Common myeloid progenitor, CD34-positive (primary cell): ENCODE measurements around the gene OLFM1.

Experiments used
- CTCF ChIA-PET: fragments of 350-600 bp; sonication (Branson Sonifier 250); formaldehyde crosslinking; loops from one replicate; lab custom pipeline; 2021; ENCODE audit warnings: antibody characterized with exemption; lab: Charles Lee
- POLR2A ChIA-PET: fragments of 350-600 bp; sonication (Branson Sonifier 250); formaldehyde crosslinking; loops from one replicate; lab custom pipeline; 2021; ENCODE audit warnings: antibody characterized with exemption; lab: Charles Lee
- DNase-seq, 3 donors: peaks; one replicate each; pipeline versions ENCODE4 v3.0.0 to v3.0.0-alpha.2; 2013
- H3K27ac ChIP-seq, 2 experiments: 1 replicate in 1 of 2; 2 replicates in 1 of 2; pipeline ENCODE4 v1.7.0; 2013; ENCODE audit warnings: inconsistent platforms in 2 of 2, low read length in 2 of 2, mild to moderate bottlenecking in 2 of 2, low read depth in 1 of 2, moderate library complexity in 1 of 2; ENCODE audit not compliant: severe bottlenecking in 2 of 2, insufficient read depth in 1 of 2, poor library complexity in 1 of 2
- H3K27me3 ChIP-seq, 5 experiments: replicated peaks in 2 of 5; 1 replicate in 3 of 5; 2 replicates in 2 of 5; pipeline versions ENCODE4 v1.6.1 to v1.7.0; 2013; ENCODE audit warnings: low read length in 4 of 5, mild to moderate bottlenecking in 2 of 5, moderate library complexity in 2 of 5, inconsistent platforms in 1 of 5; ENCODE audit not compliant: insufficient read depth in 5 of 5, control insufficient read depth in 4 of 5
- H3K36me3 ChIP-seq, 4 experiments: 1 replicate in 2 of 4; 2 replicates in 2 of 4; pipeline versions ENCODE4 v1.6.1 to v1.7.0; 2013; ENCODE audit warnings: low read length in 3 of 4, control low read depth in 1 of 4, mild to moderate bottlenecking in 1 of 4; ENCODE audit not compliant: control insufficient read depth in 4 of 4, insufficient read depth in 4 of 4
- H3K4me1 ChIP-seq, 4 experiments: 1 replicate in 3 of 4; 2 replicates in 1 of 4; pipeline versions ENCODE4 v1.6.1 to v1.7.1; 2013; ENCODE audit warnings: low read length in 3 of 4, mild to moderate bottlenecking in 3 of 4, control low read depth in 1 of 4, inconsistent platforms in 1 of 4, moderate library complexity in 1 of 4; ENCODE audit not compliant: control insufficient read depth in 4 of 4, insufficient read depth in 4 of 4; ENCODE audit errors: control extremely low read depth in 1 of 4
- H3K4me3 ChIP-seq, 7 experiments: 1 replicate in 4 of 7; 2 replicates in 3 of 7; pipeline versions ENCODE4 v1.5.1 to v1.7.0; 2013; ENCODE audit warnings: mild to moderate bottlenecking in 7 of 7, low read length in 6 of 7, moderate library complexity in 6 of 7, inconsistent platforms in 2 of 7, low read depth in 2 of 7, control low read depth in 1 of 7; ENCODE audit not compliant: insufficient read depth in 4 of 7, control insufficient read depth in 1 of 7; ENCODE audit errors: extremely low read depth in 1 of 7
- H3K9me3 ChIP-seq, 5 experiments: 1 replicate in 4 of 5; 2 replicates in 1 of 5; pipeline versions ENCODE4 v1.6.1 to v1.7.1; 2013; ENCODE audit warnings: low read length in 4 of 5, mild to moderate bottlenecking in 2 of 5, inconsistent platforms in 1 of 5, low read depth in 1 of 5, moderate library complexity in 1 of 5; ENCODE audit not compliant: control insufficient read depth in 4 of 5, insufficient read depth in 2 of 5; ENCODE audit errors: control extremely low read depth in 1 of 5
- WGBS: methylation state at CpG from one replicate; pipeline ENCODE4 v1.1.5; 2013; ENCODE audit not compliant: insufficient coverage; 5-methylcytosine and 5-hydroxymethylcytosine counted together

OLFM1 gene

GRCh38 chr9:135090547-135090946 is 3.1 kb downstream of the OLFM1 start:
- ChIA-PET CTCF (no interaction called here), POLR2A (no interaction called here)
- Histone ChIP-seq H3K4me1 (peaks cover 0 to 16% (median 7%) of the 10 kb centered on the region in 4 experiments), H3K36me3 (no peaks in the 10 kb centered on the region), H3K27ac (no peak overlapping the region), H3K27me3 (peaks cover 0 to 90% (median 20%) of the 10 kb centered on the region in 5 experiments), H3K4me3 (no peak overlapping the region), H3K9me3 (no peaks in the 10 kb centered on the region)
- DNase-seq, result peak in 2 of 3 donors; percentile 13
- 67% methylated on average over 5 of the region's 5 CpGs for WGBS

- Histone ChIP-seq H3K4me1 (peaks cover 0 to 11% (median 4%) of the 10 kb centered on the region in 4 experiments), H3K4me3 (no peak overlapping the region), H3K27ac (no peak overlapping the region), H3K9me3 (no peaks in the 10 kb centered on the region), H3K27me3 (peaks cover 0 to 86% (median 14%) of the 10 kb centered on the region in 5 experiments), H3K36me3 (no peaks in the 10 kb centered on the region)
- no peak for DNase-seq
- CTCF ChIA-PET, result no interaction called here
- POLR2A ChIA-PET, result no interaction called here
- WGBS, result no CpG with 5 or more reads among the region's 1 CpG
These were observed 4.1 kb downstream of the OLFM1 start for GRCh38 chr9:135091545-135091944.

DNA sequence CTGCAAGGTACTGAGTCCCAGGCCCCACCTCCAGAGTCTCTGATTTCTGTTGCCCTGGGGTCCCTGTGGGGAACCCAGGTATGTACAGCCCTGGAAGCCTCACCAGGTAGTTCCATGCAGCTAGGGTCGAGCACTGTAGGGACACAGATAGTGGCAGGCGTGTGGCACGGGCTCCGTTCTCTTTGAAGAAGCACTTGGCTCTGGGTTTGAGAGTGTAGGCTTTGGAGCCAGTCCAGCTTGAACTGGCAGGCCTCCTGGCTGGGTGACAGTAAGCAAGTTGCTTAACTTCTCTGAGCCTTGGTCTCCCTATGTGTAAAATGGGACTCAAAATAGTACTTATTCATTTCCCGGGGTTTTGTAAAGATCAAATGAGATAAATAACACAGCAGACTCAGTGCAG is 5.6 kb downstream of the OLFM1 start:
- no peaks in the 10 kb centered on the region for H3K9me3 ChIP-seq
- peaks cover 3 to 79% (median 19%) of the 10 kb centered on the region in 5 experiments for H3K27me3 ChIP-seq
- CTCF ChIA-PET, result interaction anchor here (1.2 kb wide), 1 partner anchor 11 kb away, joined by 3 read pairs; no protein-coding TSS in a partner anchor
- WGBS, result 100% methylated on average over 1 of the region's 5 CpGs
- no peak for DNase-seq
- H3K4me1 ChIP-seq, result peaks cover 0 to under 1% (median 0%) of the 10 kb centered on the region in 4 experiments
- H3K4me3 ChIP-seq, result no peak overlapping the region
- H3K36me3 ChIP-seq, result no peaks in the 10 kb centered on the region
- H3K27ac ChIP-seq, result no peak overlapping the region
- POLR2A ChIA-PET, result no interaction called here

DNA sequence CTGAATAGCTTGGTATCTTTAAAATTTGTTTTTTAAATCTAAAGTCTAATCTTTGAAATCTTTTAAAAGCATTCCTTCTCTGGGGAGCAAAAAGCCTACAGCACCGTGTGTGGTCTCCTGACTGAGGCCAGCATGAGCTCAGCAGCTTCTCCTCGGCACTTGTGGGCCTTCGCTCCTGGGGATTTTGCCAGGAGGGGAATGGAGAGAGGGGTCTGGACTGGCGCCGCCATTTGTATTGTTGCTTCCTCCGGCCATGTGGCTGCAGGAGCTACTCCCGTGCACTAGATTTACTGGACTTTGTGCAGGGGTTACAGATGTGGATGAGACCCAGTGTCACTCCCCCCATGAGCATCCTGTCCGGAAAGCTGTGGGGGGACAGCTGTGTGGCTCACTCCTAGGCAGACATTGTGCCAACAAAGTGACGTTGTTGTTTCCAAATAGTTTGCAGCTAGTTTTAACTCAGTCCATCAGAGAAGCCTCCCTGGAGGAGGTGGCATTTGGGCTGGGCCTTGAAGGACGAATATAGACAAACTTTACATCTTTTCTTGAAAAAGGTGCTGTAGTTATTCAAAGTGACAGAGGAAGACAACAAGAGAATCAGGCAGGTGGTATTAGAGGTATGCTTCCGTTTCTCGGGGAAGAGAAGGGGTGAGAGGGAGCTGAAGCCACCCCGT is 6.6 kb downstream of the OLFM1 start:
- Histone ChIP-seq H3K4me1 (no peaks in the 10 kb centered on the region), H3K36me3 (no peaks in the 10 kb centered on the region), H3K27ac (no peak overlapping the region), H3K9me3 (no peaks in the 10 kb centered on the region), H3K27me3 (peaks cover 3 to 75% (median 19%) of the 10 kb centered on the region in 5 experiments), H3K4me3 (no peak overlapping the region)
- 75% methylated on average over 11 of the region's 13 CpGs for WGBS
- POLR2A ChIA-PET, result no interaction called here
- CTCF ChIA-PET, result interaction anchor here (1.2 to 1.3 kb wide), 3 partner anchors 12 to 30 kb away, joined by 3 to 4 read pairs (median 3); no protein-coding TSS in a partner anchor
- DNase-seq, result no peak

DNA sequence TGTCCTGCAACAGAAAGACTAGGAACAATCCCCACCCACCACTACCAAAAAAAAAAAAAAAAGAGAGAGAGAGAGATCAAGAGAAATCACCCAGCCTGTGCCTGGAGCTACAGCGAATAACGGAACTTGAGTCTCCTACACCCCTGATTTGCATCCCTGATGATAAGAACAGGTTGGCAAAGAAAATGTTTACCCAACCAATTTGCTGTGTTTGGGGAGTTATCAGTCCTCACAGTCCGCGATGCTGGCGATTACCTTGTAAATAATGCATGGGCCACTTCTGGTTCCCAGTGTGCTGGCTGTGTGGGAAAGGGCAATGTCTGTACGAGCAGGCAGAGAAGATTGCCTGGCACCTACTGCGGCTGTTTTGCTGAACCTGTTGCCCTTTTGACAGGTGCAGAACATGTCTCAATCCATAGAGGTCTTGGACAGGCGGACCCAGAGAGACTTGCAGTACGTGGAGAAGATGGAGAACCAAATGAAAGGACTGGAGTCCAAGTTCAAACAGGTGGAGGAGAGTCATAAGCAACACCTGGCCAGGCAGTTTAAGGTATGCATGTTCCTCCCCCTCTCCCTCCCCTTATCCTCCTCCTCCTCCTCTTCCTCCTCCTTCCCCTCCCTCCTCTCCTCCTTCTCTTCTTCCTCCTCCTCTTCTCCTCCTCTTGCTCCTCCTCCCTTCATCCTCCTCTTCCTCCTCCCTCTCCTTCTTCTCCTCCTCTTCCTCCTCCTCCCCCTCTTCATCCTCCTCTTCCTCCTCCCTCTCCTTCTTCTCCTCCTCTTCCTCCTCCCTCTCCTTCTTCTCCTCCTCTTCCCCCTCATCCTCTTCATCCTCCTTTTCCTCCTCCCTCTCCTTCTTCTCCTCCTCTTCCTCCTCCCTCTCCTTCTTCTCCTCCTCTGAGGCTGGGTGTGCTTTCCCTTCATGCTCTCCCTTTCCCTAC is 8.3 kb downstream of the OLFM1 start:
- WGBS, result 50% methylated on average over 9 of the region's 9 CpGs
- H3K4me1 ChIP-seq, result no peaks in the 10 kb centered on the region

DNA sequence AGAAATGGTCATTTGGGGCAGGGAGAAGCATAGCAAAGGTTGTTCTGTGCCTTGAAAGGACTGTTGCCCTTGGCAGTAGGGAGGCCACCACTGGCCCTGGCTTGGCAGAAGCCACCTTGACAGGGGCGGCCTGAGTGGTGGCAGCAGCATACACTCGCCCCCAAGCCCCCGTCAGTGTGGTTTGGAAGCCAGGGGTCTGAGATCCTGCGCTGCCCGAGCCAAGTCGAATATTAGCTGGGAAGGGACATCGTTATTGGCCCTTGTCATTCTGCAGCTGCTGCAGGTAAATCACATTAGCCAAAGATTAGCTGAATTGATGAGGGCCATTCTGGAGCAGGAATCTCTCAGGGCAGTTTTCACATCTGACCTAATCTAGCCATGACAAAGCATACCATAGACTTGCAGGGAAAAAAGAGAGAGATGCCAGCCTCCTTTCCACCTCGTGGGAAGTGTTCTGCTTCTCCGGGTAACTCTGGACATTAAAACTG is 9.0 kb downstream of the OLFM1 start:
- Histone ChIP-seq H3K27ac (no peak overlapping the region), H3K4me3 (no peak overlapping the region), H3K27me3 (peaks cover 5 to 70% (median 13%) of the 10 kb centered on the region in 5 experiments), H3K36me3 (no peaks in the 10 kb centered on the region), H3K9me3 (no peaks in the 10 kb centered on the region), H3K4me1 (no peaks in the 10 kb centered on the region)
- ChIA-PET POLR2A (no interaction called here), CTCF (no interaction called here)
- WGBS, result 89% methylated on average over 8 of the region's 9 CpGs
- no peak for DNase-seq

More for the DNA sequence above, 8.3 kb downstream of the OLFM1 start:
- Histone ChIP-seq H3K27me3 (peaks cover 5 to 71% (median 8%) of the 10 kb centered on the region in 5 experiments), H3K9me3 (no peaks in the 10 kb centered on the region), H3K4me3 (no peak overlapping the region), H3K27ac (no peak overlapping the region), H3K36me3 (no peaks in the 10 kb centered on the region)
- ChIA-PET CTCF (no interaction called here), POLR2A (no interaction called here)
- peak in 2 of 3 donors; percentile 4 to 23 for DNase-seq
